ENCODE data around the gene MDC1.

GRCh38 chr6:30656513-30656912 lies 60.6 kb downstream of the MDC1 start:
- TF ChIP-seq CTCF (conservative IDR thresholded peaks at IDR 0.05; ENCODE audit: low read depth in 2 of 2) (no peak), EZH2phosphoT487 (IDR thresholded peaks at IDR 0.05; ENCODE audit: unreplicated experiment) (no peak), EZH2 (IDR thresholded peaks at IDR 0.05; ENCODE audit: low read depth, unreplicated experiment) (no peak)
